ENCODE results near the gene CDC42SE1. TPM values are rescaled to one million over a fixed set of nuclear protein-coding genes. Genes with fewer than 3 reads are reported as not detected.

The CDC42SE1 gene
- total RNA-seq, 1 experiment from 2014 or later, result 60.8 TPM

GRCh38 chr1:151051356-151052009, 7.9 kb downstream of the CDC42SE1 start:
- H3K9me2 ChIP-seq (replicated peaks; ENCODE audit: low read length), result no peaks in the 10 kb centered on the region
- H2AFZ ChIP-seq (ENCODE audit: low read length), result no peak overlapping the region
- POLR2A ChIA-PET (ENCODE audit: unreplicated experiment), result no interaction called here
- peaks cover 15% of the 10 kb centered on the region for H3K4me1 ChIP-seq (ENCODE audit: insufficient read depth, low read length)
- H3K9ac ChIP-seq (ENCODE audit: low read length), result no peak overlapping the region
- H3K79me2 ChIP-seq (ENCODE audit: low read length), result peaks cover 19% of the 10 kb centered on the region
- TF ChIP-seq CTCF (conservative IDR thresholded peaks at IDR 0.05; ENCODE audit: low read depth, low read length), result no peak
- TF ChIP-seq EZH2 (IDR thresholded peaks at IDR 0.05; ENCODE audit: low read length, unreplicated experiment), result no peak
- no peak for TF ChIP-seq EZH2phosphoT487 (IDR thresholded peaks at IDR 0.05; ENCODE audit: borderline replicate concordance, low read length)
- no peaks in the 10 kb centered on the region for H3K9me3 ChIP-seq (ENCODE audit: low read length)
- peaks cover 48% of the 10 kb centered on the region for H3K36me3 ChIP-seq (ENCODE audit: low read depth, low read length)
- DNase-seq, result no peak
- H4K20me1 ChIP-seq (ENCODE audit: low read length), result peaks cover 6% of the 10 kb centered on the region; the same call in 1 of the 2 replicates
- BruUV-seq (replicated peaks), result no TSS peak
- H3F3A ChIP-seq (ENCODE audit: low read length, unreplicated experiment), result peaks cover 9% of the 10 kb centered on the region
- CTCF ChIA-PET, result no interaction called here
- no peak overlapping the region for H3K4me3 ChIP-seq (ENCODE audit: low read length)
- intact Hi-C loops (cut with micrococcal nuclease), result no loop called here
- no peaks in the 10 kb centered on the region for H3K27me3 ChIP-seq (ENCODE audit: low read length)
- H3K27ac ChIP-seq (ENCODE audit: low read length), result no peak overlapping the region
- ATAC-seq, result no peak
- no peak overlapping the region for H3K4me2 ChIP-seq (ENCODE audit: low read length)

GRCh38 chr1:151050051-151050688, 9.3 kb downstream of the CDC42SE1 start:
- no peaks in the 10 kb centered on the region for H4K20me1 ChIP-seq (ENCODE audit: low read length)
- ChIA-PET CTCF (interaction anchor here (0.6 kb wide), 1 partner anchor 20 kb away, joined by 5 read pairs; no protein-coding TSS in a partner anchor), POLR2A (ENCODE audit: unreplicated experiment) (no interaction called here)
- no TSS peak for BruUV-seq (replicated peaks)
- intact Hi-C loops (cut with micrococcal nuclease), result loop anchor here (1.0 kb wide), 1 partner anchor 8 kb away; no protein-coding TSS in a partner anchor
- no peak overlapping the region for H3K9ac ChIP-seq (ENCODE audit: low read length)
- H3K4me2 ChIP-seq (ENCODE audit: low read length), result no peak overlapping the region
- TF ChIP-seq EZH2phosphoT487 (IDR thresholded peaks at IDR 0.05; ENCODE audit: borderline replicate concordance, low read length) (no peak), EZH2 (IDR thresholded peaks at IDR 0.05; ENCODE audit: low read length, unreplicated experiment) (no peak), CTCF (conservative IDR thresholded peaks at IDR 0.05; ENCODE audit: low read depth, low read length) (no peak)
- H3K4me3 ChIP-seq (ENCODE audit: low read length), result no peak overlapping the region
- no peak overlapping the region for H2AFZ ChIP-seq (ENCODE audit: low read length)
- H3F3A ChIP-seq (ENCODE audit: low read length, unreplicated experiment), result peaks cover 9% of the 10 kb centered on the region
- ATAC-seq, result no peak
- H3K4me1 ChIP-seq (ENCODE audit: insufficient read depth, low read length), result peaks cover 12% of the 10 kb centered on the region
- H3K27me3 ChIP-seq (ENCODE audit: low read length), result no peaks in the 10 kb centered on the region
- H3K79me2 ChIP-seq (ENCODE audit: low read length), result peaks cover 6% of the 10 kb centered on the region; the same call in 1 of the 2 replicates
- DNase-seq, result no peak
- no peaks in the 10 kb centered on the region for H3K9me3 ChIP-seq (ENCODE audit: low read length)
- no peak overlapping the region for H3K27ac ChIP-seq (ENCODE audit: low read length)
- peaks cover 35% of the 10 kb centered on the region for H3K36me3 ChIP-seq (ENCODE audit: low read depth, low read length)
- H3K9me2 ChIP-seq (replicated peaks; ENCODE audit: low read length), result no peaks in the 10 kb centered on the region

- Histone ChIP-seq H4K20me1 (ENCODE audit: low read length) (no peaks in the 10 kb centered on the region), H3K9me2 (replicated peaks; ENCODE audit: low read length) (no peaks in the 10 kb centered on the region), H3K27me3 (ENCODE audit: low read length) (no peaks in the 10 kb centered on the region), H2AFZ (ENCODE audit: low read length) (no peak overlapping the region), H3K4me1 (ENCODE audit: insufficient read depth, low read length) (peaks cover 12% of the 10 kb centered on the region), H3K4me3 (ENCODE audit: low read length) (no peak overlapping the region), H3K9ac (ENCODE audit: low read length) (no peak overlapping the region), H3K36me3 (ENCODE audit: low read depth, low read length) (peaks cover 28% of the 10 kb centered on the region), H3K4me2 (ENCODE audit: low read length) (no peak overlapping the region), H3K27ac (ENCODE audit: low read length) (no peak overlapping the region), H3F3A (ENCODE audit: low read length, unreplicated experiment) (peaks cover 6% of the 10 kb centered on the region), H3K9me3 (ENCODE audit: low read length) (no peaks in the 10 kb centered on the region), H3K79me2 (ENCODE audit: low read length) (no peaks in the 10 kb centered on the region)
- no peak for ATAC-seq
- ChIA-PET CTCF (no interaction called here), POLR2A (ENCODE audit: unreplicated experiment) (no interaction called here)
- no TSS peak for BruUV-seq (replicated peaks)
- TF ChIP-seq EZH2phosphoT487 (IDR thresholded peaks at IDR 0.05; ENCODE audit: borderline replicate concordance, low read length) (no peak), EZH2 (IDR thresholded peaks at IDR 0.05; ENCODE audit: low read length, unreplicated experiment) (no peak), CTCF (conservative IDR thresholded peaks at IDR 0.05; ENCODE audit: low read depth, low read length) (no peak)
- no peak for DNase-seq
- intact Hi-C loops (cut with micrococcal nuclease), result loop anchor here (5.0 kb wide), 1 partner anchor 42 kb away; the partner anchor contains the start of genes MINDY1 and PRUNE1
These were observed 10.0 kb downstream of the CDC42SE1 start for GRCh38 chr1:151049458-151049857.
